Hepatocyte (in vitro differentiated cells): ENCODE data around the gene PDXP. TPM values are rescaled to one million over a fixed set of nuclear protein-coding genes. Genes with fewer than 3 reads are reported as not detected.

Experiments used
- DNase-seq: peaks from one replicate; pipeline ENCODE4 v3.0.0-alpha.2; 2016; ENCODE audit warnings: low spot score
- H2AFZ ChIP-seq: fragments of 200-600 bp; sonication (generic); 2 replicates; pipeline ENCODE4 v1.6.0; 2016; ENCODE audit warnings: antibody characterized with exemption, mild to moderate bottlenecking
- H3K27ac ChIP-seq: fragments of 200-600 bp; sonication (generic); 2 replicates; pipeline ENCODE4 v1.5.1; 2016; ENCODE audit warnings: mild to moderate bottlenecking
- H3K27me3 ChIP-seq: fragments of 200-600 bp; sonication (generic); 2 replicates; pipeline ENCODE4 v1.6.1; 2016
- H3K36me3 ChIP-seq: fragments of 200-600 bp; sonication (generic); replicated peaks from 2 replicates; pipeline ENCODE4 v1.5.1; 2016; ENCODE audit warnings: low read depth; ENCODE audit not compliant: insufficient read depth
- H3K4me1 ChIP-seq: fragments of 200-600 bp; sonication (generic); 2 replicates; pipeline ENCODE4 v1.5.1; 2016; ENCODE audit warnings: mild to moderate bottlenecking, moderate library complexity; ENCODE audit not compliant: insufficient read depth
- H3K4me2 ChIP-seq: fragments of 200-600 bp; sonication (generic); 2 replicates; pipeline ENCODE4 v1.6.0; 2016
- H3K4me3 ChIP-seq: fragments of 200-600 bp; sonication (generic); 2 replicates; pipeline ENCODE4 v1.5.1; 2016; ENCODE audit warnings: mild to moderate bottlenecking
- H3K79me2 ChIP-seq: fragments of 200-600 bp; sonication (generic); 2 replicates; pipeline ENCODE4 v1.6.0; 2017; ENCODE audit warnings: mild to moderate bottlenecking
- H3K9me2 ChIP-seq: fragments of 200-600 bp; sonication (generic); replicated peaks from 2 replicates; pipeline ENCODE4 v1.6.0; 2017; ENCODE audit warnings: mild to moderate bottlenecking; ENCODE audit not compliant: insufficient read depth
- H3K9me3 ChIP-seq: fragments of 200-600 bp; sonication (generic); 2 replicates; pipeline ENCODE4 v1.5.1; 2016; ENCODE audit warnings: low read depth, mild to moderate bottlenecking
- H4K20me1 ChIP-seq: fragments of 200-600 bp; sonication (generic); 2 replicates; pipeline ENCODE4 v1.6.0; 2016; ENCODE audit warnings: mild to moderate bottlenecking; ENCODE audit not compliant: insufficient read depth, poor library complexity, severe bottlenecking
- EZH2 ChIP-seq: fragments of 200-600 bp; sonication (generic); IDR thresholded peaks from 2 replicates; pipeline ENCODE4 v1.6.1; 2016; ENCODE audit warnings: antibody characterized with exemption, mild to moderate bottlenecking, borderline replicate concordance
- EZH2phosphoT487 ChIP-seq: fragments of 200-600 bp; sonication (generic); IDR thresholded peaks from one replicate; pipeline ENCODE4 v1.6.1; 2018; ENCODE audit warnings: antibody characterized with exemption, mild to moderate bottlenecking, low read depth, moderate library complexity; ENCODE audit not compliant: unreplicated experiment, severe bottlenecking
- WGBS: methylation state at CpG from one replicate; pipeline ENCODE4 v1.1.6; 2016; ENCODE audit warnings: low lambda C conversion rate; ENCODE audit errors: missing lambda C conversion rate; 5-methylcytosine and 5-hydroxymethylcytosine counted together
- polyA plus RNA-seq: library from polyadenylated mRNA; unstranded; fragments of >200 nt; fragmentation: Nextera tagmentation; extraction: Ambion mirVana; gene quantifications from 2 replicates; pipeline ENCODE4 v1.2.1, GENCODE V29; 2016
- small RNA-seq: library from RNA; depleted of rRNA; stranded (forward); fragments of <200 nt; gene quantifications from one replicate; pipeline ENCODE3, GENCODE V24; 2014
- total RNA-seq: library from RNA; depleted of rRNA; stranded (reverse); fragments of >200 nt; gene quantifications from 2 replicates; pipeline ENCODE4 v1.2.3, GENCODE V29; 2014
- TF ChIP-seq, protein P1 (sequence below): fragments of 200-600 bp; sonication (generic); IDR thresholded peaks from 2 replicates; pipeline ENCODE4 v1.5.1; 2016; ENCODE audit warnings: antibody characterized with exemption, mild to moderate bottlenecking; ENCODE audit not compliant: poor library complexity

PDXP gene
- total and polyA plus RNA-seq, 2 experiments from 2014 or later = 15.0 to 27.6 TPM

DNA sequence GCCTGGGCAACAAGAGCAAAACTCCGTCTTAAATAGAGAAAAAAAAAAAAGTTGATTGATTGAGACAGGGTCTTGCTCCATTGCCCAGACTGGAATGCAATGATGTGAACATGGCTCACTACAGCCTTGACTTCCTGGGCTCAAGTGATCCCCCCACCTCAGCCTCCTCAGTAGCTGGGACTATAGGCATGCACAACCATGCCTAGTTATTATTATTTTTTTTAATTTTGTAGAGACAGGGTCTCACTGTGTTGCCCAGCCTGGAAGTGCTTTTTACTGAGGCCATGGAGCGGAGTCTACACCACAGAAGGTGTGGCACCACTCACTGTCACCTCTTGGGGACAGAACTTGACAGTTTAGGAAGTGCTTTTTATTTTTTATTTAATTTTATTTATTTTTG is 56.1 kb downstream of the PDXP start:
- 88% methylated on average over 2 of the region's 2 CpGs for WGBS
- no peaks in the 10 kb centered on the region for H3K4me1 ChIP-seq

DNA sequence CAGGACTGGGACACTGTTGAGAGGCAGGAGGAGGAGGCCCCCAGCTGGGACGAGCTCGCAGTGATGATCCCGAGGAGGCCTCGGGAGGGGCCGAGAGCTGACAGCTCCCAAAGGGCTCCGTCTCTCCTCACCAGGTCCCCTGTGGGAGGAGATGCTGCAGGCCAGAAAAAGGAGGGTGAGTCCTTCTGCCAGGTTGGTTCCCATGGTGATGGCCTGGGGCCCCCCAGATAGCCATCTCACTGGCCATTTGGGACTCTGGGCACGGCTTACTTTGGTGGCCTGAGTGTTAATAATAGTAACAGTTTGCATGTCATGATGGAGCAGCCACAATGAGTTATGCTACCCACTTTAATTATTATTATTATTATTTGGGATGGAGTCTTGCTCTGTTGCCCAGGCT is 57.2 kb downstream of the PDXP start:
- TF ChIP-seq EZH2 (no peak), EZH2phosphoT487 (no peak)
- TF ChIP-seq, protein P1, sequence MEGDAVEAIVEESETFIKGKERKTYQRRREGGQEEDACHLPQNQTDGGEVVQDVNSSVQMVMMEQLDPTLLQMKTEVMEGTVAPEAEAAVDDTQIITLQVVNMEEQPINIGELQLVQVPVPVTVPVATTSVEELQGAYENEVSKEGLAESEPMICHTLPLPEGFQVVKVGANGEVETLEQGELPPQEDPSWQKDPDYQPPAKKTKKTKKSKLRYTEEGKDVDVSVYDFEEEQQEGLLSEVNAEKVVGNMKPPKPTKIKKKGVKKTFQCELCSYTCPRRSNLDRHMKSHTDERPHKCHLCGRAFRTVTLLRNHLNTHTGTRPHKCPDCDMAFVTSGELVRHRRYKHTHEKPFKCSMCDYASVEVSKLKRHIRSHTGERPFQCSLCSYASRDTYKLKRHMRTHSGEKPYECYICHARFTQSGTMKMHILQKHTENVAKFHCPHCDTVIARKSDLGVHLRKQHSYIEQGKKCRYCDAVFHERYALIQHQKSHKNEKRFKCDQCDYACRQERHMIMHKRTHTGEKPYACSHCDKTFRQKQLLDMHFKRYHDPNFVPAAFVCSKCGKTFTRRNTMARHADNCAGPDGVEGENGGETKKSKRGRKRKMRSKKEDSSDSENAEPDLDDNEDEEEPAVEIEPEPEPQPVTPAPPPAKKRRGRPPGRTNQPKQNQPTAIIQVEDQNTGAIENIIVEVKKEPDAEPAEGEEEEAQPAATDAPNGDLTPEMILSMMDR = no peak
- no peaks in the 10 kb centered on the region for H3K27me3 ChIP-seq

More for the DNA sequence above, 56.1 kb downstream of the PDXP start:
- Histone ChIP-seq H3K27ac (no peak overlapping the region), H3K27me3 (no peaks in the 10 kb centered on the region), H3K36me3 (no peaks in the 10 kb centered on the region), H3K4me3 (no peak overlapping the region), H3K79me2 (no peaks in the 10 kb centered on the region), H4K20me1 (no peaks in the 10 kb centered on the region), H2AFZ (no peak overlapping the region), H3K9me3 (no peaks in the 10 kb centered on the region), H3K9me2 (no peaks in the 10 kb centered on the region), H3K4me2 (no peak overlapping the region)
- no peak for DNase-seq
- TF ChIP-seq EZH2 = no peak
- no peak for TF ChIP-seq EZH2phosphoT487
- TF ChIP-seq, protein P1 = no peak

More for the DNA sequence above, 57.2 kb downstream of the PDXP start:
- Histone ChIP-seq H3K36me3 (no peaks in the 10 kb centered on the region), H3K79me2 (no peaks in the 10 kb centered on the region), H4K20me1 (no peaks in the 10 kb centered on the region), H3K9me3 (no peaks in the 10 kb centered on the region), H3K27ac (no peak overlapping the region), H3K4me1 (no peaks in the 10 kb centered on the region), H3K4me2 (no peak overlapping the region), H3K9me2 (no peaks in the 10 kb centered on the region), H2AFZ (no peak overlapping the region), H3K4me3 (no peak overlapping the region)
- WGBS = 94% methylated on average over 7 of the region's 7 CpGs
- no peak for DNase-seq

Small RNA genes within 50 kb of the gene (small RNA-seq; reads per million reads assigned to genes)
- not detected for gene RN7SL385P

Other genes starting within 250 kb of the PDXP start
- gene ELFN2, start 231.2 kb upstream of the PDXP start, total RNA-seq = 0.20 and 0.53 TPM in 2 replicates
- 0.19 and 0.40 TPM in 2 replicates for gene ELFN2, start 231.2 kb upstream of the PDXP start, polyA plus RNA-seq
- 1.7 and 3.3 TPM in 2 replicates for gene MFNG, start 172.3 kb upstream of the PDXP start, total RNA-seq
- 3.3 and 6.3 TPM in 2 replicates for gene MFNG, start 172.3 kb upstream of the PDXP start, polyA plus RNA-seq
- gene CARD10, start 139.3 kb upstream of the PDXP start, total RNA-seq = 19.1 and 23.4 TPM in 2 replicates
- 28.7 and 31.2 TPM in 2 replicates for gene CARD10, start 139.3 kb upstream of the PDXP start, polyA plus RNA-seq
- gene CDC42EP1, start 98.2 kb upstream of the PDXP start, total RNA-seq = 31.4 and 34.6 TPM in 2 replicates
- gene CDC42EP1, start 98.2 kb upstream of the PDXP start, polyA plus RNA-seq = 146 and 149 TPM in 2 replicates
- gene LGALS2, start 78.6 kb upstream of the PDXP start, total RNA-seq = 60.1 and 80.9 TPM in 2 replicates
- gene LGALS2, start 78.6 kb upstream of the PDXP start, polyA plus RNA-seq = 115 and 125 TPM in 2 replicates
- gene GGA1, start 49.9 kb upstream of the PDXP start, total RNA-seq = 25.5 and 30.2 TPM in 2 replicates
- 51.5 and 75.3 TPM in 2 replicates for gene GGA1, start 49.9 kb upstream of the PDXP start, polyA plus RNA-seq
- 6.4 and 14.0 TPM in 2 replicates for gene SH3BP1, start 19.1 kb upstream of the PDXP start, total RNA-seq
- 12.3 and 21.6 TPM in 2 replicates for gene SH3BP1, start 19.1 kb upstream of the PDXP start, polyA plus RNA-seq
- 780 and 875 TPM in 2 replicates for gene LGALS1, start 16.9 kb downstream of the PDXP start, total RNA-seq
- gene LGALS1, start 16.9 kb downstream of the PDXP start, polyA plus RNA-seq = 565 and 568 TPM in 2 replicates
- gene NOL12, start 27.6 kb downstream of the PDXP start, total RNA-seq = 11.4 and 22.6 TPM in 2 replicates
- gene NOL12, start 27.6 kb downstream of the PDXP start, polyA plus RNA-seq = 27.6 and 31.9 TPM in 2 replicates
- gene TRIOBP, start 38.3 kb downstream of the PDXP start, total RNA-seq = 51.2 and 57.2 TPM in 2 replicates
- gene TRIOBP, start 38.3 kb downstream of the PDXP start, polyA plus RNA-seq = 96.1 and 97.4 TPM in 2 replicates
- 20.2 and 20.4 TPM in 2 replicates for gene GCAT, start 149.2 kb downstream of the PDXP start, total RNA-seq
- gene GCAT, start 149.2 kb downstream of the PDXP start, polyA plus RNA-seq = 31.5 and 40.0 TPM in 2 replicates
- not detected in 2 replicates for gene GALR3, start 164.7 kb downstream of the PDXP start, total RNA-seq
- 0.29 TPM in 1 of 2 replicates, not detected in the other for gene GALR3, start 164.7 kb downstream of the PDXP start, polyA plus RNA-seq
- 28.5 and 30.4 TPM in 2 replicates for gene ANKRD54, start 185.6 kb downstream of the PDXP start, total RNA-seq
- gene ANKRD54, start 185.6 kb downstream of the PDXP start, polyA plus RNA-seq = 29.9 and 33.2 TPM in 2 replicates
- 365 and 421 TPM in 2 replicates for gene EIF3L, start 190.7 kb downstream of the PDXP start, total RNA-seq
- gene EIF3L, start 190.7 kb downstream of the PDXP start, polyA plus RNA-seq = 172 and 199 TPM in 2 replicates
- gene MICALL1, start 247.6 kb downstream of the PDXP start, total RNA-seq = 20.3 and 26.1 TPM in 2 replicates
- gene MICALL1, start 247.6 kb downstream of the PDXP start, polyA plus RNA-seq = 11.7 and 15.0 TPM in 2 replicates